Fibroblast of villous mesenchyme (primary cell): Measurements from ENCODE around the gene PRR15L. TPM values are rescaled to one million over a fixed set of nuclear protein-coding genes. Genes with fewer than 3 reads are reported as not detected.
"Not testable (repeated sequence)": the region's sequence is repeated elsewhere in the genome, so short reads cannot be mapped to it uniquely, and the experiment has no call there.

ENCODE experiments used
- DNase-seq: peaks from one replicate; pipeline ENCODE4 v3.0.0-alpha.2; 2010; ENCODE audit warnings: low read depth
- H3K4me3 ChIP-seq: 2 replicates; pipeline ENCODE4 v1.5.1; 2011; ENCODE audit warnings: low read depth, mild to moderate bottlenecking, low read length
- CTCF ChIP-seq: IDR thresholded peaks from 2 replicates; pipeline ENCODE4 v1.5.1; 2012; ENCODE audit warnings: low read depth, mild to moderate bottlenecking, low read length; ENCODE audit not compliant: insufficient read depth
- total RNA-seq: library from RNA; depleted of rRNA; stranded (reverse); fragments of >200 nt; gene quantifications from 2 replicates; pipeline ENCODE4 v1.2.3, GENCODE V29; 2012

PRR15L gene
- total RNA-seq, 1 donor: not detected

GRCh38 chr17:47927821-47928400 is 29.8 kb downstream of the PRR15L start:
- no peak for DNase-seq
- H3K4me3 ChIP-seq: no peak overlapping the region
- no peak for TF ChIP-seq CTCF

- no peak for DNase-seq
- TF ChIP-seq CTCF: no peak
- no peak overlapping the region for H3K4me3 ChIP-seq
Observed at GRCh38 chr17:47925678-47925988, 32.0 kb downstream of the PRR15L start.

- no peak for DNase-seq
- H3K4me3 ChIP-seq: no peak overlapping the region
- TF ChIP-seq CTCF: no peak
Observed at GRCh38 chr17:47924785-47925677, 32.7 kb downstream of the PRR15L start.

- H3K4me3 ChIP-seq, DNase-seq: not testable (repeated sequence)
Observed at GRCh38 chr17:47919889-47920288, 37.8 kb downstream of the PRR15L start.

GRCh38 chr17:47918991-47919390 is 38.7 kb downstream of the PRR15L start:
- no peak for TF ChIP-seq CTCF
- no peak for DNase-seq
- H3K4me3 ChIP-seq: no peak overlapping the region

- no peak for DNase-seq
- no peak overlapping the region for H3K4me3 ChIP-seq
- TF ChIP-seq CTCF: no peak
Observed at GRCh38 chr17:47918006-47918405, 39.7 kb downstream of the PRR15L start.

GRCh38 chr17:47917581-47917980 is 40.1 kb downstream of the PRR15L start:
- no peak overlapping the region for H3K4me3 ChIP-seq
- TF ChIP-seq CTCF: no peak
- DNase-seq: no peak
